Measurements from ENCODE around the gene DPP6. TPM values are rescaled to one million over a fixed set of nuclear protein-coding genes. Genes with fewer than 3 reads are reported as not detected.

Gene DPP6
- total and polyA plus RNA-seq, 7 donors: 0.18 to 1.8 (median 0.57) TPM

- WGBS, 3 donors: 77 to 81% (median 79%) methylated on average over 6 of the region's 6 CpGs
- no peak overlapping the region for H3K4me3 ChIP-seq
- peaks cover 0 to 28% (median 2%) of the 10 kb centered on the region in 3 donors for H3K27me3 ChIP-seq (ENCODE audit: insufficient read depth in 3 of 3, low read length in 2 of 3)
Measured at GRCh38 chr7:154911862-154912455, 859.8 kb downstream of the DPP6 start.

GRCh38 chr7:154912871-154913637, 860.9 kb downstream of the DPP6 start:
- Histone ChIP-seq H3K27me3 (ENCODE audit: insufficient read depth in 3 of 3, low read length in 2 of 3) (peaks cover 0 to 33% (median 2%) of the 10 kb centered on the region in 3 donors), H3K36me3 (ENCODE audit: insufficient read depth in 1 of 2, low read depth in 1 of 2) (no peaks in the 10 kb centered on the region), H3K27ac (no peak overlapping the region), H3K4me3 (no peak overlapping the region), H3K9me3 (no peaks in the 10 kb centered on the region), H3K4me1 (no peaks in the 10 kb centered on the region)
- no peak for DNase-seq
- TF ChIP-seq, protein P1, sequence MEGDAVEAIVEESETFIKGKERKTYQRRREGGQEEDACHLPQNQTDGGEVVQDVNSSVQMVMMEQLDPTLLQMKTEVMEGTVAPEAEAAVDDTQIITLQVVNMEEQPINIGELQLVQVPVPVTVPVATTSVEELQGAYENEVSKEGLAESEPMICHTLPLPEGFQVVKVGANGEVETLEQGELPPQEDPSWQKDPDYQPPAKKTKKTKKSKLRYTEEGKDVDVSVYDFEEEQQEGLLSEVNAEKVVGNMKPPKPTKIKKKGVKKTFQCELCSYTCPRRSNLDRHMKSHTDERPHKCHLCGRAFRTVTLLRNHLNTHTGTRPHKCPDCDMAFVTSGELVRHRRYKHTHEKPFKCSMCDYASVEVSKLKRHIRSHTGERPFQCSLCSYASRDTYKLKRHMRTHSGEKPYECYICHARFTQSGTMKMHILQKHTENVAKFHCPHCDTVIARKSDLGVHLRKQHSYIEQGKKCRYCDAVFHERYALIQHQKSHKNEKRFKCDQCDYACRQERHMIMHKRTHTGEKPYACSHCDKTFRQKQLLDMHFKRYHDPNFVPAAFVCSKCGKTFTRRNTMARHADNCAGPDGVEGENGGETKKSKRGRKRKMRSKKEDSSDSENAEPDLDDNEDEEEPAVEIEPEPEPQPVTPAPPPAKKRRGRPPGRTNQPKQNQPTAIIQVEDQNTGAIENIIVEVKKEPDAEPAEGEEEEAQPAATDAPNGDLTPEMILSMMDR (IDR thresholded peaks at IDR 0.05): no peak
- ATAC-seq: no peak
- 41 to 53% (median 41%) methylated on average over 22 of the region's 22 CpGs for whole genome bisulfite sequencing, 3 donors
- intact Hi-C loops (cut with DNase I): loop anchor here in 1 of 2 donors (5.0 kb wide), 1 partner anchor 279 kb away; no protein-coding TSS in a partner anchor

More at GRCh38 chr7:154911862-154912455, 859.8 kb downstream of the DPP6 start:
- TF ChIP-seq, protein P1 (IDR thresholded peaks at IDR 0.05): no peak
- Histone ChIP-seq H3K4me1 (no peaks in the 10 kb centered on the region), H3K36me3 (ENCODE audit: insufficient read depth in 1 of 2, low read depth in 1 of 2) (no peaks in the 10 kb centered on the region), H3K27ac (no peak overlapping the region), H3K9me3 (no peaks in the 10 kb centered on the region)
- intact Hi-C loops (cut with DNase I): loop anchor here in 1 of 2 donors (5.0 kb wide), 1 partner anchor 280 kb away; no protein-coding TSS in a partner anchor
- ATAC-seq (no peak), DNase-seq (no peak)

DNA sequence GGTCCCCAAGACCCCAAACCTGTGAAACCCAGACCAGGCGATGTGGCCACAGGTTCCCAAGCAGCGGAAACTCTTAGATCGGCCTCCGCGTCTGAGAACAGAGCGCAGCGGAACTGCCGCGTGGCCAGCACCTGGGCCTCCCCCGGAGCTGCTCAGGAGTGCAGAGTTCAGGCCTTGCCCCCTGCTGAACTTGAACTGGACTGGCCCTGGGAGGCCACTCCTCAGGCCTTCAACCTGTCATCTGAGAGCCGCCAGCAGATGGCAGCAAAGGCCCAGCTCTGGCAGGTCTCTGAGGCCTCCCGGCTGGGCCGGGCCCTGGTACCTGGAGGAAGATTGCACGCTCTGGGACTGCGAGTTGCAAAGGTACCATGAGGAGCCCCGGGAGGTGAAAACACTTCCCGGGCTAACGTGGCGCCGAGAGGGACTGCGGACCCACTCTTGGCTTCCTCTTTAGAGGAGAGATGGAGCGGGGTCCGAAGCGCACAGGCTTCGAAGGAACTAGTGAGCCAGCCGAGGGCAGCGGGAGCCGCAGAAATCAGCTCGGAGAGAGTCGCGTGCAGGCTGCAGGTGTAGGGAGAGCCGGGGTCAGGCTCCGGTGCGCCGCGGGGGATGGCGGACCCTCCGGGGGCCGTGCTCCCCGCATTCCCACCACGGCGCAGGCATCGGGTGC, 861.6 kb downstream of the DPP6 start:
- 15 to 17% (median 16%) methylated on average over 39 to 43 of the region's 43 CpGs for WGBS, 3 donors
- DNase-seq: peak; percentile 87 to 92
- intact Hi-C loops (cut with DNase I): loop anchor here in 1 of 2 donors (5.0 kb wide), 1 partner anchor 279 kb away; no protein-coding TSS in a partner anchor
- H3K4me1 ChIP-seq: no peaks in the 10 kb centered on the region
- peaks cover 0 to 29% (median 2%) of the 10 kb centered on the region in 3 donors for H3K27me3 ChIP-seq (ENCODE audit: insufficient read depth in 3 of 3, low read length in 2 of 3)
- no peaks in the 10 kb centered on the region for H3K9me3 ChIP-seq
- peak overlapping the region; percentile 47 for H3K4me3 ChIP-seq
- H3K36me3 ChIP-seq (ENCODE audit: insufficient read depth in 1 of 2, low read depth in 1 of 2): no peaks in the 10 kb centered on the region
- peak; percentile 90 to 98 (median 92) for ATAC-seq
- H3K27ac ChIP-seq: no peak overlapping the region
- TF ChIP-seq, protein P1 (IDR thresholded peaks at IDR 0.05): peak; percentile 90

GRCh38 chr7:154914308-154914995, 862.3 kb downstream of the DPP6 start:
- Histone ChIP-seq H3K36me3 (ENCODE audit: insufficient read depth in 1 of 2, low read depth in 1 of 2) (no peaks in the 10 kb centered on the region), H3K4me3 (peak overlapping the region; percentile 47), H3K9me3 (no peaks in the 10 kb centered on the region), H3K27ac (no peak overlapping the region), H3K27me3 (ENCODE audit: insufficient read depth in 3 of 3, low read length in 2 of 3) (peaks cover 0 to 22% (median 2%) of the 10 kb centered on the region in 3 donors), H3K4me1 (no peaks in the 10 kb centered on the region)
- intact Hi-C loops (cut with DNase I): loop anchor here in 1 of 2 donors (5.0 kb wide), 1 partner anchor 278 kb away; no protein-coding TSS in a partner anchor
- DNase-seq (no peak), ATAC-seq (peak in 3 of 4 donors; percentile 9 to 14 (median 9))
- TF ChIP-seq, protein P1 (IDR thresholded peaks at IDR 0.05): no peak
- 62 to 68% (median 65%) methylated on average over 31 to 36 of the region's 36 CpGs for WGBS, 3 donors
